ENCODE data around the gene CYREN. TPM values are rescaled to one million over a fixed set of nuclear protein-coding genes. Genes with fewer than 3 reads are reported as not detected.

The CYREN gene
- total and polyA plus RNA-seq, 9 of the 15 experiments (the other 6 are each of a cell fraction or from before 2014, with no cell fraction given), result 13.9 to 108 (median 88.8) TPM

DNA sequence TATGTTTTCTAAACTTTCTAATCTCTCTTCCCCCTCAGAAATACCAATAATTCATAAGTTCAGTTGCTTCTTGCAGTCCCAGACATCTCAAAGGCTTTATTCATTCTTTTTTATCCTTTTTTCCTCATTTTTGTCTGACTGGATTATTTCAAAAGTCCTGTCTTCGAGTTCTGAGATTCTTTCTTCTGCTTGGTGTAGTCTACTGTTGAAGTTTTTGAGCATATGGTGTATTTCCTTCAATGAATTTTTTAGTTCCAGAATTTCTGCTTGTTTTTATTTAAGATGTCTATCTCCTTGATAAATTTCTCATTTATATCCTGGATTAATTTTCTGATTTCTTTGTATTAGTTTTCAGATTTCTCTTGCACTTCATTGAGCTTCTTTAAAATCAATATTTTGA lies 14.2 kb downstream of the CYREN start (continued):
- no peak for TF ChIP-seq KLF13 (tag; IDR thresholded peaks at IDR 0.05; ENCODE audit: borderline replicate concordance, low read depth)
- peak in 1 of 2 experiments; percentile 96; a peak in 2 of 3 replicates for TF ChIP-seq CBX3 (IDR thresholded peaks at IDR 0.05; ENCODE audit: borderline replicate concordance in 1 of 2, low read length in 2 of 2)
- peak; percentile 63; the same call in 1 of the 2 replicates for TF ChIP-seq EHMT2 (IDR thresholded peaks at IDR 0.05)
- peak; percentile 83; the same call in 1 of the 2 replicates for TF ChIP-seq ZNF445 (CRISPR knock-in tag; IDR thresholded peaks at IDR 0.05; ENCODE audit: low read depth)
- peak; percentile 63 for TF ChIP-seq ZEB2 (IDR thresholded peaks at IDR 0.05)
- TF ChIP-seq, protein P1, sequence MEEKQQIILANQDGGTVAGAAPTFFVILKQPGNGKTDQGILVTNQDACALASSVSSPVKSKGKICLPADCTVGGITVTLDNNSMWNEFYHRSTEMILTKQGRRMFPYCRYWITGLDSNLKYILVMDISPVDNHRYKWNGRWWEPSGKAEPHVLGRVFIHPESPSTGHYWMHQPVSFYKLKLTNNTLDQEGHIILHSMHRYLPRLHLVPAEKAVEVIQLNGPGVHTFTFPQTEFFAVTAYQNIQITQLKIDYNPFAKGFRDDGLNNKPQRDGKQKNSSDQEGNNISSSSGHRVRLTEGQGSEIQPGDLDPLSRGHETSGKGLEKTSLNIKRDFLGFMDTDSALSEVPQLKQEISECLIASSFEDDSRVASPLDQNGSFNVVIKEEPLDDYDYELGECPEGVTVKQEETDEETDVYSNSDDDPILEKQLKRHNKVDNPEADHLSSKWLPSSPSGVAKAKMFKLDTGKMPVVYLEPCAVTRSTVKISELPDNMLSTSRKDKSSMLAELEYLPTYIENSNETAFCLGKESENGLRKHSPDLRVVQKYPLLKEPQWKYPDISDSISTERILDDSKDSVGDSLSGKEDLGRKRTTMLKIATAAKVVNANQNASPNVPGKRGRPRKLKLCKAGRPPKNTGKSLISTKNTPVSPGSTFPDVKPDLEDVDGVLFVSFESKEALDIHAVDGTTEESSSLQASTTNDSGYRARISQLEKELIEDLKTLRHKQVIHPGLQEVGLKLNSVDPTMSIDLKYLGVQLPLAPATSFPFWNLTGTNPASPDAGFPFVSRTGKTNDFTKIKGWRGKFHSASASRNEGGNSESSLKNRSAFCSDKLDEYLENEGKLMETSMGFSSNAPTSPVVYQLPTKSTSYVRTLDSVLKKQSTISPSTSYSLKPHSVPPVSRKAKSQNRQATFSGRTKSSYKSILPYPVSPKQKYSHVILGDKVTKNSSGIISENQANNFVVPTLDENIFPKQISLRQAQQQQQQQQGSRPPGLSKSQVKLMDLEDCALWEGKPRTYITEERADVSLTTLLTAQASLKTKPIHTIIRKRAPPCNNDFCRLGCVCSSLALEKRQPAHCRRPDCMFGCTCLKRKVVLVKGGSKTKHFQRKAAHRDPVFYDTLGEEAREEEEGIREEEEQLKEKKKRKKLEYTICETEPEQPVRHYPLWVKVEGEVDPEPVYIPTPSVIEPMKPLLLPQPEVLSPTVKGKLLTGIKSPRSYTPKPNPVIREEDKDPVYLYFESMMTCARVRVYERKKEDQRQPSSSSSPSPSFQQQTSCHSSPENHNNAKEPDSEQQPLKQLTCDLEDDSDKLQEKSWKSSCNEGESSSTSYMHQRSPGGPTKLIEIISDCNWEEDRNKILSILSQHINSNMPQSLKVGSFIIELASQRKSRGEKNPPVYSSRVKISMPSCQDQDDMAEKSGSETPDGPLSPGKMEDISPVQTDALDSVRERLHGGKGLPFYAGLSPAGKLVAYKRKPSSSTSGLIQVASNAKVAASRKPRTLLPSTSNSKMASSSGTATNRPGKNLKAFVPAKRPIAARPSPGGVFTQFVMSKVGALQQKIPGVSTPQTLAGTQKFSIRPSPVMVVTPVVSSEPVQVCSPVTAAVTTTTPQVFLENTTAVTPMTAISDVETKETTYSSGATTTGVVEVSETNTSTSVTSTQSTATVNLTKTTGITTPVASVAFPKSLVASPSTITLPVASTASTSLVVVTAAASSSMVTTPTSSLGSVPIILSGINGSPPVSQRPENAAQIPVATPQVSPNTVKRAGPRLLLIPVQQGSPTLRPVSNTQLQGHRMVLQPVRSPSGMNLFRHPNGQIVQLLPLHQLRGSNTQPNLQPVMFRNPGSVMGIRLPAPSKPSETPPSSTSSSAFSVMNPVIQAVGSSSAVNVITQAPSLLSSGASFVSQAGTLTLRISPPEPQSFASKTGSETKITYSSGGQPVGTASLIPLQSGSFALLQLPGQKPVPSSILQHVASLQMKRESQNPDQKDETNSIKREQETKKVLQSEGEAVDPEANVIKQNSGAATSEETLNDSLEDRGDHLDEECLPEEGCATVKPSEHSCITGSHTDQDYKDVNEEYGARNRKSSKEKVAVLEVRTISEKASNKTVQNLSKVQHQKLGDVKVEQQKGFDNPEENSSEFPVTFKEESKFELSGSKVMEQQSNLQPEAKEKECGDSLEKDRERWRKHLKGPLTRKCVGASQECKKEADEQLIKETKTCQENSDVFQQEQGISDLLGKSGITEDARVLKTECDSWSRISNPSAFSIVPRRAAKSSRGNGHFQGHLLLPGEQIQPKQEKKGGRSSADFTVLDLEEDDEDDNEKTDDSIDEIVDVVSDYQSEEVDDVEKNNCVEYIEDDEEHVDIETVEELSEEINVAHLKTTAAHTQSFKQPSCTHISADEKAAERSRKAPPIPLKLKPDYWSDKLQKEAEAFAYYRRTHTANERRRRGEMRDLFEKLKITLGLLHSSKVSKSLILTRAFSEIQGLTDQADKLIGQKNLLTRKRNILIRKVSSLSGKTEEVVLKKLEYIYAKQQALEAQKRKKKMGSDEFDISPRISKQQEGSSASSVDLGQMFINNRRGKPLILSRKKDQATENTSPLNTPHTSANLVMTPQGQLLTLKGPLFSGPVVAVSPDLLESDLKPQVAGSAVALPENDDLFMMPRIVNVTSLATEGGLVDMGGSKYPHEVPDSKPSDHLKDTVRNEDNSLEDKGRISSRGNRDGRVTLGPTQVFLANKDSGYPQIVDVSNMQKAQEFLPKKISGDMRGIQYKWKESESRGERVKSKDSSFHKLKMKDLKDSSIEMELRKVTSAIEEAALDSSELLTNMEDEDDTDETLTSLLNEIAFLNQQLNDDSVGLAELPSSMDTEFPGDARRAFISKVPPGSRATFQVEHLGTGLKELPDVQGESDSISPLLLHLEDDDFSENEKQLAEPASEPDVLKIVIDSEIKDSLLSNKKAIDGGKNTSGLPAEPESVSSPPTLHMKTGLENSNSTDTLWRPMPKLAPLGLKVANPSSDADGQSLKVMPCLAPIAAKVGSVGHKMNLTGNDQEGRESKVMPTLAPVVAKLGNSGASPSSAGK (IDR thresholded peaks at IDR 0.05), result 0 out of 2 replicates have a peak, but pooled peaks have one; percentile 8
- peak; percentile 97 for TF ChIP-seq ZNF280A (IDR thresholded peaks at IDR 0.05; ENCODE audit: low read depth, partially characterized antibody)
- 0 out of 4 replicates have a peak, but pooled peaks of 1 of the 2 experiments have one; percentile 36 for TF ChIP-seq MCM7 (IDR thresholded peaks at IDR 0.05)
- peak; percentile 95 for TF ChIP-seq HLTF (IDR thresholded peaks at IDR 0.05)
- no peak for TF ChIP-seq SUPT5H (IDR thresholded peaks at IDR 0.05)
- TF ChIP-seq, protein P2, sequence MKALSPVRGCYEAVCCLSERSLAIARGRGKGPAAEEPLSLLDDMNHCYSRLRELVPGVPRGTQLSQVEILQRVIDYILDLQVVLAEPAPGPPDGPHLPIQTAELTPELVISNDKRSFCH (CRISPR knock-in tag; IDR thresholded peaks at IDR 0.05), result no peak
- TF ChIP-seq, protein P2 (tag; IDR thresholded peaks at IDR 0.05), result no peak
- no peak for TF ChIP-seq DNMT1 (IDR thresholded peaks at IDR 0.05)
- 0 out of 2 replicates have a peak, but pooled peaks have one; percentile 50 for TF ChIP-seq NBN (IDR thresholded peaks at IDR 0.05; ENCODE audit: low read depth)
- TF ChIP-seq LEF1 (IDR thresholded peaks at IDR 0.05), result peak; percentile 43; the same call in 1 of the 2 replicates
- TF ChIP-seq CBX5 (IDR thresholded peaks at IDR 0.05; ENCODE audit: borderline replicate concordance, low read depth), result peak; percentile 81; the same call in 1 of the 2 replicates
- 0 out of 2 replicates have a peak, but pooled peaks have one; percentile 21 for TF ChIP-seq CC2D1A (IDR thresholded peaks at IDR 0.05)
